HG02973 (cell line): Measurements from ENCODE around the gene WNT5B.
"Not testable (repeated sequence)": the region's sequence is repeated elsewhere in the genome, so short reads cannot be mapped to it uniquely, and the experiment has no call there.

Experiments used
- ATAC-seq: cut with Tn5 transposase; IDR thresholded peaks from one replicate; pipeline ENCODE4 v1.9.1; 2021; ENCODE audit warnings: moderate library complexity; ENCODE audit not compliant: unreplicated experiment

WNT5B gene

GRCh38 chr12:1688086-1688710, 59.2 kb downstream of the WNT5B start:
- no peak for ATAC-seq

GRCh38 chr12:1690578-1691122, 61.6 kb downstream of the WNT5B start, which contains the start of gene ADIPOR2:
TSS of gene ADIPOR2 (plus strand) at chr12:1691070. CDS start at chr12:1754344, 63,274 bp downstream.
- ATAC-seq = peak; percentile 88

- peak; percentile 43 for ATAC-seq
These were observed 62.3 kb downstream of the WNT5B start for GRCh38 chr12:1691123-1692007.

GRCh38 chr12:1692226-1692625, 63.2 kb downstream of the WNT5B start:
- ATAC-seq = no peak

GRCh38 chr12:1692895-1693610, 64.0 kb downstream of the WNT5B start:
- ATAC-seq = no peak

- not testable (repeated sequence) for ATAC-seq
These were observed 66.1 kb downstream of the WNT5B start for GRCh38 chr12:1695097-1695496.

- ATAC-seq = no peak
These were observed 67.0 kb downstream of the WNT5B start for GRCh38 chr12:1695886-1696670.

GRCh38 chr12:1696800-1697199, 67.8 kb downstream of the WNT5B start:
- ATAC-seq = no peak
